HepG2 (cell line): ENCODE measurements around the gene VILL. TPM values are rescaled to one million over a fixed set of nuclear protein-coding genes. Genes with fewer than 3 reads are reported as not detected.

Experiments
- KLF11 ChIP-seq: IDR thresholded peaks from 2 replicates; pipeline ENCODE4 v1.6.1; 2016; ENCODE audit warnings: missing compliant biosample characterization
- MZF1 ChIP-seq: sonication (generic); formaldehyde crosslinking; IDR thresholded peaks from 2 replicates; pipeline ENCODE4 v1.8.1; 2023; ENCODE audit warnings: mild to moderate bottlenecking, missing genetic modification reagents, borderline replicate concordance
- ONECUT2 ChIP-seq: sonication (generic); formaldehyde crosslinking; IDR thresholded peaks from 2 replicates; pipeline ENCODE4 v1.4.0; 2020; ENCODE audit warnings: missing genetic modification reagents
- TBX3 ChIP-seq: fragments of 450-650 bp; IDR thresholded peaks from 2 replicates; pipeline ENCODE4 v1.6.1; 2017; ENCODE audit warnings: antibody characterized with exemption, mild to moderate bottlenecking, inconsistent platforms, borderline replicate concordance
- TEAD2 ChIP-seq: sonication (generic); formaldehyde crosslinking; IDR thresholded peaks from 2 replicates; pipeline ENCODE4 v1.9.0; 2021; ENCODE audit warnings: missing genetic modification reagents
- THYN1 ChIP-seq: sonication (generic); formaldehyde crosslinking; IDR thresholded peaks from 2 replicates; pipeline ENCODE4 v1.8.1; 2023; ENCODE audit warnings: low read depth, mild to moderate bottlenecking, moderate library complexity, missing genetic modification reagents, borderline replicate concordance
- TOE1 ChIP-seq: sonication (generic); formaldehyde crosslinking; IDR thresholded peaks from 2 replicates; pipeline ENCODE4 v1.4.0; 2020; ENCODE audit warnings: mild to moderate bottlenecking, missing genetic modification reagents
- ZNF101 ChIP-seq: sonication (generic); formaldehyde crosslinking; IDR thresholded peaks from 2 replicates; pipeline ENCODE4 v1.4.0; 2020; ENCODE audit warnings: mild to moderate bottlenecking, low read depth, missing genetic modification reagents, borderline replicate concordance
- ZNF460 ChIP-seq: sonication (generic); formaldehyde crosslinking; IDR thresholded peaks from 2 replicates; pipeline ENCODE4 v1.5.1; 2020; ENCODE audit warnings: missing genetic modification reagents, mild to moderate bottlenecking, borderline replicate concordance
- polyA plus RNA-seq, 8 experiments: library from polyadenylated mRNA; depleted of rRNA in 3 of 8; stranded (reverse) in 7 of 8; unstranded in 1 of 8; fragments of >200 nt; fragmentation: Illumina TruSeq in 4 of 8; extraction: Trizol in 4 of 8; gene quantifications; 2 replicates each; pipeline versions ENCODE4 v1.2.1 to v1.2.3, GENCODE V29; 2011 to 2016; ENCODE audit warnings: low read depth in 4 of 8, missing spikeins in 1 of 8, mixed read lengths in 1 of 8; ENCODE audit not compliant: insufficient read depth in 1 of 8
- total RNA-seq, 5 experiments: library from RNA; depleted of rRNA; stranded (reverse); fragments of >200 nt; fragmentation: Illumina TruSeq; extraction: Trizol; gene quantifications; 2 replicates each; pipeline ENCODE4 v1.2.3, GENCODE V29; 2016; ENCODE audit warnings: low read depth in 1 of 5
- TF ChIP-seq, protein P1 (sequence below): sonication (generic); formaldehyde crosslinking; conservative IDR thresholded peaks from 2 replicates; pipeline ENCODE4 v1.4.0; 2020; ENCODE audit warnings: missing genetic modification reagents
- TF ChIP-seq, protein P2 (sequence below): IDR thresholded peaks from 2 replicates; pipeline ENCODE4 v1.6.1; 2016

Gene VILL
- total and polyA plus RNA-seq, 2 of the 13 experiments (the other 11 are each of a cell fraction or from before 2014, with no cell fraction given): 3.2 to 5.3 TPM

DNA sequence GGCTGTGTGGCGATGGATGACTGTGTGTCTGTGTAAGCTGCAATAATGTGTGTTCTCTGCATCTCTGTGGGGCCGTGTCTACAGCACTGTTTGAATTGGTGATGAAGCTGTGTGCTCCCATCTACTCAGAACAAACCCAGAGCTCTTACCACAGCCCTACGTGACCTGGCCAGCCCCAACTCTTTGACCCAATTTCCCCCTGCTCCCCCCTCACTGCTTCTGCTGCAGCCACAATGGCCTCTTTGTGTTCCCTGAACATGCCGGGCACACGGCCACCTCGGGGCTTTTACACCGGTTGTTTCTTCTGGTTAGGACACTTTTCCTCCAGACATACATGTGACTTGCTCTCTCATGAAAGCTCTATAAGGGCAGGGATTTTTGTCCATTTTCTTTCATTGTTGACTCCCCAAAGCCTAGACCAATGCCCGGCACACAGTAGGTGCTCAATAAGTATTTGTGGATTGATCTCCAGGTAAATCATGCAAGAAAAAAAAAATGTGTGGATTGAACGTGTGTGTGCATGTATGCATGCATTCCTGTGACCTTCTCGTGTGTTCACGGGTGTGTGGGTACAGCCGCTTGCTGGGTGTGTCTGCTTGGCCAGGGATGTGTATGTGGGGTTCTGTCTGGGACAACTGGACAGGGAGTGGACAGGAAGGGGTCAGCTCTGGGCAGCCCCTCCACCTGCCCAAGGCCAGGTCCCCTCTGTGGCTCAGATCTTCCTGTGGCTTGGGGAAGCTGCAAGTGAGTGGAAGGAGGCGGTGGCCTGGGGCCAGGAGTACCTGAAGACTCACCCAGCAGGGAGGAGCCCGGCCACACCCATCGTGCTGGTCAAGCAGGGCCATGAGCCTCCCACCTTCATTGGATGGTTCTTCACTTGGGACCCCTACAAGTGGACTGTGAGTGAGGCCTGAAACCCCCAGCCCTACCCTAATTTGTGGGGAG, 14.8 kb downstream of the VILL start (continued):
- TF ChIP-seq ZNF101 (CRISPR knock-in tag) (no peak), MZF1 (no peak), TBX3 (no peak), ZNF460 (CRISPR knock-in tag) (no peak), KLF11 (peak; percentile 76; the same call in 1 of the 2 replicates), THYN1 (CRISPR knock-in tag) (no peak), TOE1 (CRISPR knock-in tag) (no peak), TEAD2 (CRISPR knock-in tag) (0 out of 2 replicates have a peak, but pooled peaks have one; percentile 34), ONECUT2 (CRISPR knock-in tag) (no peak)
- TF ChIP-seq, protein P1, sequence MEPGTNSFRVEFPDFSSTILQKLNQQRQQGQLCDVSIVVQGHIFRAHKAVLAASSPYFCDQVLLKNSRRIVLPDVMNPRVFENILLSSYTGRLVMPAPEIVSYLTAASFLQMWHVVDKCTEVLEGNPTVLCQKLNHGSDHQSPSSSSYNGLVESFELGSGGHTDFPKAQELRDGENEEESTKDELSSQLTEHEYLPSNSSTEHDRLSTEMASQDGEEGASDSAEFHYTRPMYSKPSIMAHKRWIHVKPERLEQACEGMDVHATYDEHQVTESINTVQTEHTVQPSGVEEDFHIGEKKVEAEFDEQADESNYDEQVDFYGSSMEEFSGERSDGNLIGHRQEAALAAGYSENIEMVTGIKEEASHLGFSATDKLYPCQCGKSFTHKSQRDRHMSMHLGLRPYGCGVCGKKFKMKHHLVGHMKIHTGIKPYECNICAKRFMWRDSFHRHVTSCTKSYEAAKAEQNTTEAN (CRISPR knock-in tag): peak; percentile 90; the same call in 1 of the 2 replicates
- TF ChIP-seq, protein P2, sequence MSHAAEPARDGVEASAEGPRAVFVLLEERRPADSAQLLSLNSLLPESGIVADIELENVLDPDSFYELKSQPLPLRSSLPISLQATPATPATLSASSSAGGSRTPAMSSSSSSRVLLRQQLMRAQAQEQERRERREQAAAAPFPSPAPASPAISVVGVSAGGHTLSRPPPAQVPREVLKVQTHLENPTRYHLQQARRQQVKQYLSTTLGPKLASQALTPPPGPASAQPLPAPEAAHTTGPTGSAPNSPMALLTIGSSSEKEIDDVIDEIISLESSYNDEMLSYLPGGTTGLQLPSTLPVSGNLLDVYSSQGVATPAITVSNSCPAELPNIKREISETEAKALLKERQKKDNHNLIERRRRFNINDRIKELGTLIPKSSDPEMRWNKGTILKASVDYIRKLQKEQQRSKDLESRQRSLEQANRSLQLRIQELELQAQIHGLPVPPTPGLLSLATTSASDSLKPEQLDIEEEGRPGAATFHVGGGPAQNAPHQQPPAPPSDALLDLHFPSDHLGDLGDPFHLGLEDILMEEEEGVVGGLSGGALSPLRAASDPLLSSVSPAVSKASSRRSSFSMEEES (CRISPR knock-in tag): peak; percentile 67; the same call in 1 of the 2 replicates
